GM12878 (cell line): ENCODE data around the gene PEX26. TPM values are rescaled to one million over a fixed set of nuclear protein-coding genes. Genes with fewer than 3 reads are reported as not detected.

Experiments used
- ATF2 ChIP-seq: IDR thresholded peaks from 2 replicates; pipeline ENCODE4 v1.6.1; 2012; ENCODE audit warnings: low read length, inconsistent platforms
- BMI1 ChIP-seq: fragments of 450-650 bp; IDR thresholded peaks from 2 replicates; pipeline ENCODE4 v1.6.1; 2016; ENCODE audit warnings: mild to moderate bottlenecking, moderate library complexity, borderline replicate concordance
- CBX3 ChIP-seq: fragments of 200-600 bp; sonication (generic); IDR thresholded peaks from 2 replicates; pipeline ENCODE4 v1.6.1; 2016; ENCODE audit warnings: low read depth, borderline replicate concordance
- CBX5 ChIP-seq: sonication (generic); IDR thresholded peaks from 2 replicates; pipeline ENCODE4 v1.6.1; 2016; ENCODE audit warnings: low read depth, moderate library complexity, mild to moderate bottlenecking, inconsistent platforms
- EED ChIP-seq: sonication (generic); IDR thresholded peaks from 2 replicates; pipeline ENCODE4 v1.6.1; 2016; ENCODE audit warnings: antibody characterized with exemption, low read depth
- IKZF1 ChIP-seq: fragments of 450-650 bp; conservative IDR thresholded peaks from 2 replicates; pipeline ENCODE4 v1.6.1; 2017; ENCODE audit warnings: antibody characterized with exemption, mild to moderate bottlenecking
- KAT2A ChIP-seq: conservative IDR thresholded peaks from 2 replicates; pipeline ENCODE4 v1.6.1; 2011; ENCODE audit warnings: low read depth, low read length; ENCODE audit not compliant: control insufficient read depth
- LARP7 ChIP-seq: fragments of 450-650 bp; IDR thresholded peaks from 2 replicates; pipeline ENCODE4 v1.6.1; 2017; ENCODE audit warnings: mild to moderate bottlenecking
- MEF2B ChIP-seq: fragments of 450-650 bp; IDR thresholded peaks from 2 replicates; pipeline ENCODE4 v1.6.1; 2018; ENCODE audit warnings: mild to moderate bottlenecking, moderate library complexity; ENCODE audit not compliant: partially characterized antibody, poor library complexity, severe bottlenecking
- SIX5 ChIP-seq: IDR thresholded peaks from 2 replicates; pipeline ENCODE4 v1.6.1; 2011; ENCODE audit warnings: mild to moderate bottlenecking, low read depth, low read length, moderate library complexity; ENCODE audit not compliant: severe bottlenecking
- TBL1XR1 ChIP-seq: IDR thresholded peaks from 2 replicates; pipeline ENCODE4 v1.6.1; 2012; ENCODE audit warnings: low read depth, low read length, improper control_type of control experiment
- ZNF207 ChIP-seq: fragments of 450-650 bp; IDR thresholded peaks from 2 replicates; pipeline ENCODE4 v1.6.1; 2014; ENCODE audit warnings: antibody characterized with exemption, mild to moderate bottlenecking, borderline replicate concordance
- ZNF384 ChIP-seq: IDR thresholded peaks from 2 replicates; pipeline ENCODE4 v1.6.1; 2012; ENCODE audit warnings: low read depth, mild to moderate bottlenecking, low read length, improper control_type of control experiment, borderline replicate concordance
- polyA plus RNA-seq, 11 experiments: library from polyadenylated mRNA; depleted of rRNA in 4 of 11; unstranded in 6 of 11; stranded (reverse) in 5 of 11; fragments of >200 nt; fragmentation: Nextera tagmentation in 4 of 11; fragmentation: Illumina TruSeq in 1 of 11; extraction: Ambion mirVana in 4 of 11; extraction: Trizol in 1 of 11; gene quantifications; 1 replicate in 1 of 11; 2 replicates in 10 of 11; pipeline versions ENCODE4 v1.2.1 to v1.2.3, GENCODE V29; 2011 to 2016; ENCODE audit warnings: inconsistent platforms in 2 of 11, missing spikeins in 2 of 11, low read depth in 1 of 11
- total RNA-seq, 4 experiments: library from RNA; depleted of rRNA in 3 of 4; stranded (reverse); fragments of >200 nt in 3 of 4; fragmentation: Illumina TruSeq in 1 of 4; extraction: Trizol in 1 of 4; gene quantifications; 2 replicates each; pipeline versions ENCODE4 v1.2.1 to v1.2.3, GENCODE V29; 2013 to 2021
- TF ChIP-seq, protein P1 (sequence below): fragments of 450-650 bp; IDR thresholded peaks from 2 replicates; pipeline ENCODE4 v1.6.1; 2018; ENCODE audit warnings: mild to moderate bottlenecking, low read depth, moderate library complexity; ENCODE audit not compliant: partially characterized antibody
- TF ChIP-seq, protein P2 (sequence below): fragments of 450-650 bp; formaldehyde crosslinking; IDR thresholded peaks from 2 replicates; pipeline ENCODE4 v1.4.0; 2022; ENCODE audit warnings: mild to moderate bottlenecking, moderate library complexity
- TF ChIP-seq, protein P3 (sequence below): fragments of 450-650 bp; formaldehyde crosslinking; IDR thresholded peaks from 2 replicates; pipeline ENCODE4 v1.4.0; 2020; ENCODE audit warnings: mild to moderate bottlenecking, moderate library complexity

The PEX26 gene
- total and polyA plus RNA-seq, 10 of the 15 experiments (the other 5 are each of a cell fraction or from before 2014, with no cell fraction given): 0.79 to 50.8 (median 22.4) TPM

DNA sequence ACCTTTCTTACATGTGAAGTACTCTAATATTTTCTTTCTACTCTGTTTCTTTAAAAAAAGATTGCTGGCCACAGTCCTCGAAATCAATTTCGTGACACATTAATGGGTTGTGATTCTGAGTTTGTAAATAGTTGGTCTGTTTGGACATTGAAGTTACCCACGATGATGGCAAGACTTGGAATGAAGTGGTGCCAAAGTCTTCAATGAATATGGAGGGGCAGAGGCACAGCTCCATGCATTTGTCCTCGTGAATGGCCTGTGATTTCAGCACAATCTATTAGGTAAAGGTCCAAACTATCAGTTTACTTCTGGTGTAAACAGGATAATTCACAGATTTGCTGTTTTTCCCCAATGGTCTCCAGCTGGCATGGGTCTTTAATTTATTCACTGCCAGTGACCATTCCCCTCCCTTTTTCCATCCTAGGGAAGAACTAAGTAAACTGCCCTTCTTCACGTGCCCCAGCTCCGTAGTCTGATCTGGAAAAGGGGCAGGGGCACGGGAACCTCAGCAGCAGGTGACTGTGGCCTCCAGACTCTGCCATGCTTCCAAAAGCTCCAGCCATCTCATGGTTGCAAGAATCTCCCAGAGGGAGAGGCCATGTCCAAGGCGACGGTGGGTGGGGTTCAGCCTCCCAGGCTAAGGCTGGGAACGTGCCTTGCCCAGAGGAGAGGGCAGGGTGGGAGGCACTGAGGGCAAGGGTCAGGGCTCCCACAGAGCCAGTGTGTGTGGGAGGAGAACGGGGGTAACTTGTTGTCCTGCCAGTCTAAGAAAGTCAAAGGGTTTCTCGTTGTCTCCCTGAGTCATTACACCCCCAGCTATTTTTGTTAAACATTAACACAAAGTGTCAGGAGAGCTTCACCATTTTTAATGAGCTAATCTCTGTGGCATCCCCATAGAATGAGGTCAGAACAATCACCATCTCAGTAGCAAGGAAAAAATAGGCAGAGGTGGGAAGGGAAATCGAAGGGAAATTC lies 16.9 kb upstream of the PEX26 start (continued):
- TF ChIP-seq, protein P1, sequence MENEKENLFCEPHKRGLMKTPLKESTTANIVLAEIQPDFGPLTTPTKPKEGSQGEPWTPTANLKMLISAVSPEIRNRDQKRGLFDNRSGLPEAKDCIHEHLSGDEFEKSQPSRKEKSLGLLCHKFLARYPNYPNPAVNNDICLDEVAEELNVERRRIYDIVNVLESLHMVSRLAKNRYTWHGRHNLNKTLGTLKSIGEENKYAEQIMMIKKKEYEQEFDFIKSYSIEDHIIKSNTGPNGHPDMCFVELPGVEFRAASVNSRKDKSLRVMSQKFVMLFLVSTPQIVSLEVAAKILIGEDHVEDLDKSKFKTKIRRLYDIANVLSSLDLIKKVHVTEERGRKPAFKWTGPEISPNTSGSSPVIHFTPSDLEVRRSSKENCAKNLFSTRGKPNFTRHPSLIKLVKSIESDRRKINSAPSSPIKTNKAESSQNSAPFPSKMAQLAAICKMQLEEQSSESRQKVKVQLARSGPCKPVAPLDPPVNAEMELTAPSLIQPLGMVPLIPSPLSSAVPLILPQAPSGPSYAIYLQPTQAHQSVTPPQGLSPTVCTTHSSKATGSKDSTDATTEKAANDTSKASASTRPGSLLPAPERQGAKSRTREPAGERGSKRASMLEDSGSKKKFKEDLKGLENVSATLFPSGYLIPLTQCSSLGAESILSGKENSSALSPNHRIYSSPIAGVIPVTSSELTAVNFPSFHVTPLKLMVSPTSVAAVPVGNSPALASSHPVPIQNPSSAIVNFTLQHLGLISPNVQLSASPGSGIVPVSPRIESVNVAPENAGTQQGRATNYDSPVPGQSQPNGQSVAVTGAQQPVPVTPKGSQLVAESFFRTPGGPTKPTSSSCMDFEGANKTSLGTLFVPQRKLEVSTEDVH: no peak
- TF ChIP-seq BMI1 (no peak), CBX3 (no peak), ZNF207 (no peak), TBL1XR1 (no peak), IKZF1 (peak; percentile 69; the same call in 1 of the 2 replicates), KAT2A (no peak), SIX5 (no peak), LARP7 (no peak), MEF2B (no peak), CBX5 (no peak), ATF2 (no peak), EED (no peak), ZNF384 (no peak; the same call in 1 of the 2 replicates)
- TF ChIP-seq, protein P2, sequence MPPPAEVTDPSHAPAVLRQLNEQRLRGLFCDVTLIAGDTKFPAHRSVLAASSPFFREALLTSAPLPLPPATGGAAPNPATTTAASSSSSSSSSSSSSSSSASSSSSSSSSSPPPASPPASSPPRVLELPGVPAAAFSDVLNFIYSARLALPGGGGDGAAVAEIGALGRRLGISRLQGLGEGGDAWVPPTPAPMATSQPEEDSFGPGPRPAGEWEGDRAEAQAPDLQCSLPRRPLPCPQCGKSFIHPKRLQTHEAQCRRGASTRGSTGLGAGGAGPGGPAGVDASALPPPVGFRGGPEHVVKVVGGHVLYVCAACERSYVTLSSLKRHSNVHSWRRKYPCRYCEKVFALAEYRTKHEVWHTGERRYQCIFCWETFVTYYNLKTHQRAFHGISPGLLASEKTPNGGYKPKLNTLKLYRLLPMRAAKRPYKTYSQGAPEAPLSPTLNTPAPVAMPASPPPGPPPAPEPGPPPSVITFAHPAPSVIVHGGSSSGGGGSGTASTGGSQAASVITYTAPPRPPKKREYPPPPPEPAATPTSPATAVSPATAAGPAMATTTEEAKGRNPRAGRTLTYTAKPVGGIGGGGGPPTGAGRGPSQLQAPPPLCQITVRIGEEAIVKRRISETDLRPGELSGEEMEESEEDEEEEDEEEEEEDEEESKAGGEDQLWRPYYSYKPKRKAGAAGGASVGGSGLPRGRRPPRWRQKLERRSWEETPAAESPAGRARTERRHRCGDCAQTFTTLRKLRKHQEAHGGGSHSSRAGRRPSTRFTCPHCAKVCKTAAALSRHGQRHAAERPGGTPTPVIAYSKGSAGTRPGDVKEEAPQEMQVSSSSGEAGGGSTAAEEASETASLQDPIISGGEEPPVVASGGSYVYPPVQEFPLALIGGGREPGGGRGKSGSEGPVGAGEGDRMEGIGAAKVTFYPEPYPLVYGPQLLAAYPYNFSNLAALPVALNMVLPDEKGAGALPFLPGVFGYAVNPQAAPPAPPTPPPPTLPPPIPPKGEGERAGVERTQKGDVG (CRISPR knock-in tag): no peak
- TF ChIP-seq, protein P3, sequence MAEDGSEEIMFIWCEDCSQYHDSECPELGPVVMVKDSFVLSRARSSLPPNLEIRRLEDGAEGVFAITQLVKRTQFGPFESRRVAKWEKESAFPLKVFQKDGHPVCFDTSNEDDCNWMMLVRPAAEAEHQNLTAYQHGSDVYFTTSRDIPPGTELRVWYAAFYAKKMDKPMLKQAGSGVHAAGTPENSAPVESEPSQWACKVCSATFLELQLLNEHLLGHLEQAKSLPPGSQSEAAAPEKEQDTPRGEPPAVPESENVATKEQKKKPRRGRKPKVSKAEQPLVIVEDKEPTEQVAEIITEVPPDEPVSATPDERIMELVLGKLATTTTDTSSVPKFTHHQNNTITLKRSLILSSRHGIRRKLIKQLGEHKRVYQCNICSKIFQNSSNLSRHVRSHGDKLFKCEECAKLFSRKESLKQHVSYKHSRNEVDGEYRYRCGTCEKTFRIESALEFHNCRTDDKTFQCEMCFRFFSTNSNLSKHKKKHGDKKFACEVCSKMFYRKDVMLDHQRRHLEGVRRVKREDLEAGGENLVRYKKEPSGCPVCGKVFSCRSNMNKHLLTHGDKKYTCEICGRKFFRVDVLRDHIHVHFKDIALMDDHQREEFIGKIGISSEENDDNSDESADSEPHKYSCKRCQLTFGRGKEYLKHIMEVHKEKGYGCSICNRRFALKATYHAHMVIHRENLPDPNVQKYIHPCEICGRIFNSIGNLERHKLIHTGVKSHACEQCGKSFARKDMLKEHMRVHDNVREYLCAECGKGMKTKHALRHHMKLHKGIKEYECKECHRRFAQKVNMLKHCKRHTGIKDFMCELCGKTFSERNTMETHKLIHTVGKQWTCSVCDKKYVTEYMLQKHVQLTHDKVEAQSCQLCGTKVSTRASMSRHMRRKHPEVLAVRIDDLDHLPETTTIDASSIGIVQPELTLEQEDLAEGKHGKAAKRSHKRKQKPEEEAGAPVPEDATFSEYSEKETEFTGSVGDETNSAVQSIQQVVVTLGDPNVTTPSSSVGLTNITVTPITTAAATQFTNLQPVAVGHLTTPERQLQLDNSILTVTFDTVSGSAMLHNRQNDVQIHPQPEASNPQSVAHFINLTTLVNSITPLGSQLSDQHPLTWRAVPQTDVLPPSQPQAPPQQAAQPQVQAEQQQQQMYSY (CRISPR knock-in tag): no peak
